A673 (cell line): ENCODE results near the gene ANAPC16.

Experiments
- EZH2 ChIP-seq: fragments of 200-600 bp; sonication (generic); IDR thresholded peaks from 2 replicates; pipeline ENCODE4 v1.6.1; 2017; ENCODE audit warnings: borderline replicate concordance, low read depth, mild to moderate bottlenecking, mixed read lengths, antibody characterized with exemption, low read length; ENCODE audit not compliant: poor library complexity, severe bottlenecking
- TF ChIP-seq, protein P1 (sequence below): fragments of 300-800, 200-600 bp; sonication (generic); conservative IDR thresholded peaks from 2 replicates; pipeline ENCODE4 v1.5.1; 2017; ENCODE audit warnings: low read depth, mild to moderate bottlenecking, antibody characterized with exemption, low read length, moderate library complexity, mixed read lengths

DNA sequence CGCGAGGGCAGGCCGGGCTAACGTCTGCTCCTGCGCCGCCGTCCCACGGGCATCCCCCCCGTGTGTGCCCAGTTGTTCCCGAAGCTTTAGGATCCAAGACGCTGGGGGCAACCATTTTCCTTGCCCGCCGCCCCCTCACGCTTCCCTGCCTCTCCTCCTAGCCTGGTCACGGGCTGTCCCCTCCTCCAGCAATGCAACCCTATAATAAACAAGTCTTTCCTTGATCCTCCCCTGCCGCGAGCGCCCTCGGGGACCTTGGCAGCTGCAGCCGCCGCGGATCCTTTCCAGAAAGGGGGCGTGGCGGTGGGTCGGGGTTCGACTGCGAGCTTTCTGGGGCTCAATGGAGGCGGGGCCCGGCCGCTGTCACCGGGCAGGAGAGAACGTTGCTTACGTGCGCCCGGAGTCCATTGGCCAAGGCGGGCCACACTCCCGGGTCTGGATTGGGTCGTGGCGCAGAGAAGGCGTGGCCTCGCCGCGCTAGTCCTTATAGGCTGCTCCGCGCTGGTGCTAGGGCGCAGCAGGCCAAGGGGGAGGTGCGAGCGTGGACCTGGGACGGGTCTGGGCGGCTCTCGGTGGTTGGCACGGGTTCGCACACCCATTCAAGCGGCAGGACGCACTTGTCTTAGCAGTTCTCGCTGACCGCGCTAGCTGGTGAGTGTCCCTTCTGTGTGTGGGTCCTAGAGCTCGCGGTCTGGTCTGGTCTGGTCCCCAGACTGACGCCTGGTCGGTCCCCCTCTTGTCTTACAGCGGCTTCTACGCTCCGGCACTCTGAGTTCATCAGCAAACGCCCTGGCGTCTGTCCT is 57.8 kb downstream of the ANAPC16 start, which contains the start of gene DDIT4:
- TF ChIP-seq, protein P1, sequence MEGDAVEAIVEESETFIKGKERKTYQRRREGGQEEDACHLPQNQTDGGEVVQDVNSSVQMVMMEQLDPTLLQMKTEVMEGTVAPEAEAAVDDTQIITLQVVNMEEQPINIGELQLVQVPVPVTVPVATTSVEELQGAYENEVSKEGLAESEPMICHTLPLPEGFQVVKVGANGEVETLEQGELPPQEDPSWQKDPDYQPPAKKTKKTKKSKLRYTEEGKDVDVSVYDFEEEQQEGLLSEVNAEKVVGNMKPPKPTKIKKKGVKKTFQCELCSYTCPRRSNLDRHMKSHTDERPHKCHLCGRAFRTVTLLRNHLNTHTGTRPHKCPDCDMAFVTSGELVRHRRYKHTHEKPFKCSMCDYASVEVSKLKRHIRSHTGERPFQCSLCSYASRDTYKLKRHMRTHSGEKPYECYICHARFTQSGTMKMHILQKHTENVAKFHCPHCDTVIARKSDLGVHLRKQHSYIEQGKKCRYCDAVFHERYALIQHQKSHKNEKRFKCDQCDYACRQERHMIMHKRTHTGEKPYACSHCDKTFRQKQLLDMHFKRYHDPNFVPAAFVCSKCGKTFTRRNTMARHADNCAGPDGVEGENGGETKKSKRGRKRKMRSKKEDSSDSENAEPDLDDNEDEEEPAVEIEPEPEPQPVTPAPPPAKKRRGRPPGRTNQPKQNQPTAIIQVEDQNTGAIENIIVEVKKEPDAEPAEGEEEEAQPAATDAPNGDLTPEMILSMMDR, result no peak
- TF ChIP-seq EZH2, result no peak
